HL-60 (cell line): ENCODE measurements around the gene SORBS2.

Experiments
- DNase-seq, 2 experiments: peaks; one replicate each; pipeline ENCODE4 v3.0.0-alpha.2; 2010 to 2020; ENCODE audit warnings: low read depth in 1 of 2, low spot score in 1 of 2
- H3K27ac ChIP-seq: fragments of 250-450 bp; sonication (Bioruptor Pico); replicated peaks from 2 replicates; pipeline ENCODE4 v1.5.1; 2020; ENCODE audit warnings: mild to moderate bottlenecking, moderate library complexity
- H3K27me3 ChIP-seq: fragments of 250-450 bp; sonication (Bioruptor Pico); 2 replicates; pipeline ENCODE4 v1.5.1; 2021; ENCODE audit warnings: mild to moderate bottlenecking, moderate library complexity; ENCODE audit not compliant: insufficient read depth, poor library complexity, severe bottlenecking
- H3K4me3 ChIP-seq: replicated peaks from 2 replicates; pipeline ENCODE4 v1.5.1; 2011; ENCODE audit warnings: mild to moderate bottlenecking, control low read depth, low read length; ENCODE audit not compliant: insufficient read depth
- GABPA ChIP-seq: IDR thresholded peaks from 2 replicates; pipeline ENCODE4 v1.6.1; 2012; ENCODE audit warnings: low read depth
- POLR2AphosphoS5 ChIP-seq: IDR thresholded peaks from 2 replicates; pipeline ENCODE4 v1.6.1; 2012; ENCODE audit warnings: low read depth
- SPI1 ChIP-seq: IDR thresholded peaks from 2 replicates; pipeline ENCODE4 v1.6.1; 2012; ENCODE audit warnings: low read depth, mild to moderate bottlenecking, borderline replicate concordance
- TF ChIP-seq, protein P1 (sequence below): IDR thresholded peaks from one replicate; pipeline ENCODE4 v1.5.1; 2011; ENCODE audit warnings: low read length, control low read depth, inconsistent platforms; ENCODE audit not compliant: insufficient read depth
- TF ChIP-seq, protein P2 (sequence below): IDR thresholded peaks from 2 replicates; pipeline ENCODE4 v1.6.1; 2012; ENCODE audit warnings: low read depth; ENCODE audit not compliant: insufficient replicate concordance

Gene SORBS2

DNA sequence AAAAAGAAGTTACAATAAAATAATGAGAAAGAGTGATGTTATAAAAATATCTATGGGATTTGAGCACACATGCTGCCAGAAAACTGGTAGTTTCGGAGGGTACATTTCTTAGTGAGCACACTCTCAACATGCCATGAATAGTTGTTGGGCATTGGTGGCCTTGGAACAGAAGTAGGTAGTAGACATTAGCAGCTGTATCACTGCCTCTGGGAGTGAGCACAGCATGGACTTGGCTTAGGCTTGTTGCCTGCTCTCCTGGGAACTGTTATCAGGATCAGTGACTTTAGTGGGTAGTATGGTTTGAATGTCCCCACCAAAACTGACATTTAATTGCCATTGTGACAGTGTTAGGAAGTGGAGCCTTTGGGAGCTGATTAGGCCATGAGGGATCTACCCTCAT is 263.4 kb downstream of the SORBS2 start:
- TF ChIP-seq, protein P1, sequence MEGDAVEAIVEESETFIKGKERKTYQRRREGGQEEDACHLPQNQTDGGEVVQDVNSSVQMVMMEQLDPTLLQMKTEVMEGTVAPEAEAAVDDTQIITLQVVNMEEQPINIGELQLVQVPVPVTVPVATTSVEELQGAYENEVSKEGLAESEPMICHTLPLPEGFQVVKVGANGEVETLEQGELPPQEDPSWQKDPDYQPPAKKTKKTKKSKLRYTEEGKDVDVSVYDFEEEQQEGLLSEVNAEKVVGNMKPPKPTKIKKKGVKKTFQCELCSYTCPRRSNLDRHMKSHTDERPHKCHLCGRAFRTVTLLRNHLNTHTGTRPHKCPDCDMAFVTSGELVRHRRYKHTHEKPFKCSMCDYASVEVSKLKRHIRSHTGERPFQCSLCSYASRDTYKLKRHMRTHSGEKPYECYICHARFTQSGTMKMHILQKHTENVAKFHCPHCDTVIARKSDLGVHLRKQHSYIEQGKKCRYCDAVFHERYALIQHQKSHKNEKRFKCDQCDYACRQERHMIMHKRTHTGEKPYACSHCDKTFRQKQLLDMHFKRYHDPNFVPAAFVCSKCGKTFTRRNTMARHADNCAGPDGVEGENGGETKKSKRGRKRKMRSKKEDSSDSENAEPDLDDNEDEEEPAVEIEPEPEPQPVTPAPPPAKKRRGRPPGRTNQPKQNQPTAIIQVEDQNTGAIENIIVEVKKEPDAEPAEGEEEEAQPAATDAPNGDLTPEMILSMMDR: no peak
- TF ChIP-seq POLR2AphosphoS5: no peak
- TF ChIP-seq SPI1: no peak
- TF ChIP-seq, protein P2, sequence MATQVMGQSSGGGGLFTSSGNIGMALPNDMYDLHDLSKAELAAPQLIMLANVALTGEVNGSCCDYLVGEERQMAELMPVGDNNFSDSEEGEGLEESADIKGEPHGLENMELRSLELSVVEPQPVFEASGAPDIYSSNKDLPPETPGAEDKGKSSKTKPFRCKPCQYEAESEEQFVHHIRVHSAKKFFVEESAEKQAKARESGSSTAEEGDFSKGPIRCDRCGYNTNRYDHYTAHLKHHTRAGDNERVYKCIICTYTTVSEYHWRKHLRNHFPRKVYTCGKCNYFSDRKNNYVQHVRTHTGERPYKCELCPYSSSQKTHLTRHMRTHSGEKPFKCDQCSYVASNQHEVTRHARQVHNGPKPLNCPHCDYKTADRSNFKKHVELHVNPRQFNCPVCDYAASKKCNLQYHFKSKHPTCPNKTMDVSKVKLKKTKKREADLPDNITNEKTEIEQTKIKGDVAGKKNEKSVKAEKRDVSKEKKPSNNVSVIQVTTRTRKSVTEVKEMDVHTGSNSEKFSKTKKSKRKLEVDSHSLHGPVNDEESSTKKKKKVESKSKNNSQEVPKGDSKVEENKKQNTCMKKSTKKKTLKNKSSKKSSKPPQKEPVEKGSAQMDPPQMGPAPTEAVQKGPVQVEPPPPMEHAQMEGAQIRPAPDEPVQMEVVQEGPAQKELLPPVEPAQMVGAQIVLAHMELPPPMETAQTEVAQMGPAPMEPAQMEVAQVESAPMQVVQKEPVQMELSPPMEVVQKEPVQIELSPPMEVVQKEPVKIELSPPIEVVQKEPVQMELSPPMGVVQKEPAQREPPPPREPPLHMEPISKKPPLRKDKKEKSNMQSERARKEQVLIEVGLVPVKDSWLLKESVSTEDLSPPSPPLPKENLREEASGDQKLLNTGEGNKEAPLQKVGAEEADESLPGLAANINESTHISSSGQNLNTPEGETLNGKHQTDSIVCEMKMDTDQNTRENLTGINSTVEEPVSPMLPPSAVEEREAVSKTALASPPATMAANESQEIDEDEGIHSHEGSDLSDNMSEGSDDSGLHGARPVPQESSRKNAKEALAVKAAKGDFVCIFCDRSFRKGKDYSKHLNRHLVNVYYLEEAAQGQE: no peak
- no peak for TF ChIP-seq GABPA
- Histone ChIP-seq H3K27me3 (peaks cover 3% of the 10 kb centered on the region), H3K27ac (no peak overlapping the region), H3K4me3 (no peak overlapping the region)
- no peak for DNase-seq

DNA sequence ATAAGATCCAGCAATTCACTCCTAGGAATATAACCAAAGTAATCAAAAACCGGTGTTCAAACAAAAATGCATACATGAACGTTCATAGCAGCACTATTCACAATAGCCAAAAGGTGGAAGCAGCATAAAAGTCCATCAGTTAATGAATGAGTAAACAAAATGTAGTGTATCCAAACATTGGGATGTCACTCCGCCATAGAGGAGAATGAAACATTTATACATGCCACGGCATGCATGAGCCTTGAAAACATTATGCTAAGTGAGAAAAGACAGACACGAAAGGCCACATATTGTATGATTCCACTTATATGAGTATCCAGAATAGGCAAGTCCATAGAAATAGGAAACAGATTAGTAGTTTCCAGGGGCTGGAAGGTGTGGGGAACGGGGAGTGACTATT is 265.7 kb downstream of the SORBS2 start:
- TF ChIP-seq POLR2AphosphoS5 (no peak), SPI1 (no peak), GABPA (no peak)
- TF ChIP-seq, protein P1: no peak
- TF ChIP-seq, protein P2: no peak
- DNase-seq: no peak
- H3K4me3 ChIP-seq: no peak overlapping the region
- no peak overlapping the region for H3K27ac ChIP-seq
- peaks cover 5% of the 10 kb centered on the region for H3K27me3 ChIP-seq

DNA sequence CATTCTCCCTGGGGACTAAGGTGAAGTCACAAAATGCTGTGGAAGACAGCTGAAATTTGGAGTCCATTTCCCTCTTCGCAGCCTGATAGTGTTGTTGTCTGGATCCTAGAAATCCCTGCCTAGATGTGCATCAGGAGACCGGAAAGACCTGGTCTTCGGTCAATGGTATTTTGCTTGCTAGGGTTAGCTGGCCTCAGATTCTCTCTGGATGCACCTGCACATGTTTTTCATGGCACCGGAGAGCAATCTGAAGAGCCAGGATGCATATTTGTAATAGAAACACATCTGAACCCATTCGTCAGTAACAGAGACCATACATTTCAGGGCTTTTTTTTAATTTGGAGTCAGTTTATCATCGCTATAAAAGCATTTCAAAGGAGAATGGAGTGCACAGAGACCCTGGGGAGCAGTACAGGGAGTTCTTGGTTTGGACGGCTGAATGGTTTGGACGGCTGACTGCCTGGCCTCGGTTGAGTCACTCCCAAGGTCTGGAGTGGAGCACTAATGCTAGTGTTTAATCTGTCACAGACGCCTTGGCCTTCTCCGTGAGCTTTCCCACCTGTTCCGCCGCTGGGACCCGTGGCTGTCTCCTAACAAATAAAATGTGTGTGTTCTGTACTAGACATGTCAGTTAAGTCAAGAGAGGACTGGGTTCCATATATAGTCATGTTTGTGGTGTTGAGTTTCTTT is 269.2 kb downstream of the SORBS2 start:
- peaks cover 7% of the 10 kb centered on the region for H3K27me3 ChIP-seq
- DNase-seq: no peak
- no peak overlapping the region for H3K27ac ChIP-seq
- no peak for TF ChIP-seq GABPA
- TF ChIP-seq, protein P2: no peak
- TF ChIP-seq POLR2AphosphoS5: no peak
- no peak for TF ChIP-seq SPI1
- TF ChIP-seq, protein P1: no peak
- H3K4me3 ChIP-seq: no peak overlapping the region
